Smooth muscle cell (in vitro differentiated cells): ENCODE data around the gene SLC35F3. TPM values are rescaled to one million over a fixed set of nuclear protein-coding genes. Genes with fewer than 3 reads are reported as not detected.
A peak's percentile ranks its signal among the peaks of the same experiment; 100 is the strongest.

Experiments used
- DNase-seq: peaks from one replicate; lab custom pipeline; 2025; ENCODE audit not compliant: unreplicated experiment; lab: John Stamatoyannopoulos, UW
- H2AFZ ChIP-seq: fragments of 200-600 bp; sonication (generic); 2 replicates; pipeline ENCODE4 v1.6.0; 2016; ENCODE audit warnings: antibody characterized with exemption, low read depth, mild to moderate bottlenecking
- H3F3A ChIP-seq: fragments of 200-600 bp; sonication (generic); 2 replicates; pipeline ENCODE4 v1.6.0; 2017; ENCODE audit warnings: antibody characterized with exemption, low read depth
- H3K27ac ChIP-seq: fragments of 200-600 bp; sonication (generic); 2 replicates; pipeline ENCODE4 v1.5.1; 2016; ENCODE audit warnings: low read depth, mild to moderate bottlenecking
- H3K27me3 ChIP-seq: fragments of 200-600 bp; sonication (generic); 2 replicates; pipeline ENCODE4 v1.6.1; 2016; ENCODE audit warnings: low read depth, mild to moderate bottlenecking
- H3K36me3 ChIP-seq: fragments of 200-600 bp; sonication (generic); 2 replicates; pipeline ENCODE4 v1.5.1; 2016; ENCODE audit warnings: low read depth
- H3K4me1 ChIP-seq: fragments of 200-600 bp; sonication (generic); 2 replicates; pipeline ENCODE4 v1.5.1; 2016; ENCODE audit warnings: low read depth
- H3K4me2 ChIP-seq: fragments of 200-600 bp; sonication (generic); 2 replicates; pipeline ENCODE4 v1.6.0; 2016; ENCODE audit warnings: mild to moderate bottlenecking
- H3K4me3 ChIP-seq: fragments of 200-600 bp; sonication (generic); 2 replicates; pipeline ENCODE4 v1.5.1; 2016; ENCODE audit warnings: mild to moderate bottlenecking
- H3K79me2 ChIP-seq: fragments of 200-600 bp; sonication (generic); 2 replicates; pipeline ENCODE4 v1.6.0; 2016; ENCODE audit warnings: low read depth, mild to moderate bottlenecking
- H3K9ac ChIP-seq: fragments of 200-600 bp; sonication (generic); 2 replicates; pipeline ENCODE4 v1.6.0; 2016; ENCODE audit warnings: low read depth
- H3K9me3 ChIP-seq: fragments of 200-600 bp; sonication (generic); replicated peaks from 2 replicates; pipeline ENCODE4 v1.5.1; 2016; ENCODE audit warnings: low read depth
- H4K20me1 ChIP-seq: fragments of 200-600 bp; sonication (generic); 2 replicates; pipeline ENCODE4 v1.6.0; 2016; ENCODE audit warnings: low read depth
- CTCF ChIP-seq: fragments of 200-600 bp; sonication (generic); IDR thresholded peaks from 2 replicates; pipeline ENCODE4 v1.5.1; 2017; ENCODE audit warnings: borderline replicate concordance, mild to moderate bottlenecking, antibody characterized with exemption; ENCODE audit not compliant: insufficient read depth, poor library complexity, severe bottlenecking
- WGBS: methylation state at CpG from one replicate; pipeline ENCODE4 v1.1.7; 2016; ENCODE audit warnings: low lambda C conversion rate; 5-methylcytosine and 5-hydroxymethylcytosine counted together
- polyA plus RNA-seq: library from polyadenylated mRNA; unstranded; fragments of >200 nt; fragmentation: Nextera tagmentation; extraction: Ambion mirVana; gene quantifications from 2 replicates; pipeline ENCODE4 v1.2.1, GENCODE V29; 2016
- total RNA-seq: library from RNA; depleted of rRNA; stranded (reverse); fragments of >200 nt; gene quantifications from 2 replicates; pipeline ENCODE4 v1.2.3, GENCODE V29; 2014

Gene SLC35F3
- total and polyA plus RNA-seq, 2 experiments from 2014 or later, result 0.31 to 0.66 TPM

GRCh38 chr1:234108921-234109320 is 204.4 kb downstream of the SLC35F3 start:
- no peak overlapping the region for H3K9ac ChIP-seq
- WGBS, result 56% methylated on average over 3 of the region's 3 CpGs
- TF ChIP-seq CTCF, result no peak
- no peaks in the 10 kb centered on the region for H3K79me2 ChIP-seq
- no peak overlapping the region for H3K4me3 ChIP-seq
- H3K27me3 ChIP-seq, result peaks cover 11% of the 10 kb centered on the region
- H3K9me3 ChIP-seq, result no peaks in the 10 kb centered on the region
- H3K36me3 ChIP-seq, result no peaks in the 10 kb centered on the region
- no peak overlapping the region for H3K4me2 ChIP-seq
- DNase-seq, result no peak
- no peak overlapping the region for H2AFZ ChIP-seq
- H4K20me1 ChIP-seq, result no peaks in the 10 kb centered on the region
- no peaks in the 10 kb centered on the region for H3F3A ChIP-seq
- no peaks in the 10 kb centered on the region for H3K4me1 ChIP-seq
- H3K27ac ChIP-seq, result no peak overlapping the region

GRCh38 chr1:234109840-234110239 is 205.4 kb downstream of the SLC35F3 start:
- Histone ChIP-seq H2AFZ (no peak overlapping the region), H4K20me1 (no peaks in the 10 kb centered on the region), H3K4me3 (no peak overlapping the region), H3K79me2 (no peaks in the 10 kb centered on the region), H3K36me3 (no peaks in the 10 kb centered on the region), H3K4me1 (peaks cover 2% of the 10 kb centered on the region), H3K9me3 (no peaks in the 10 kb centered on the region), H3K27ac (no peak overlapping the region), H3K27me3 (peaks cover 16% of the 10 kb centered on the region), H3K4me2 (no peak overlapping the region), H3F3A (no peaks in the 10 kb centered on the region), H3K9ac (no peak overlapping the region)
- DNase-seq, result no peak
- 87% methylated on average over 5 of the region's 5 CpGs for WGBS
- no peak for TF ChIP-seq CTCF

- H4K20me1 ChIP-seq, result no peaks in the 10 kb centered on the region
- no peaks in the 10 kb centered on the region for H3K79me2 ChIP-seq
- no peak overlapping the region for H3K9ac ChIP-seq
- H3K27ac ChIP-seq, result no peak overlapping the region
- H3K4me1 ChIP-seq, result peaks cover 9% of the 10 kb centered on the region
- no peak overlapping the region for H3K4me2 ChIP-seq
- peaks cover 23% of the 10 kb centered on the region for H3K27me3 ChIP-seq
- H3K36me3 ChIP-seq, result no peaks in the 10 kb centered on the region
- H3K4me3 ChIP-seq, result no peak overlapping the region
- 43% methylated on average over 17 of the region's 17 CpGs for WGBS
- H3K9me3 ChIP-seq, result no peaks in the 10 kb centered on the region
- H3F3A ChIP-seq, result no peaks in the 10 kb centered on the region
- H2AFZ ChIP-seq, result no peak overlapping the region
- no peak for DNase-seq
- peak; percentile 43 for TF ChIP-seq CTCF
Measured at GRCh38 chr1:234111458-234112142, 207.1 kb downstream of the SLC35F3 start.
